H9 (cell line): Measurements from ENCODE around the gene TMED10. TPM values are rescaled to one million over a fixed set of nuclear protein-coding genes. Genes with fewer than 3 reads are reported as not detected.

Experiments used
- DNase-seq: peaks from one replicate; pipeline ENCODE4 v3.0.0-alpha.2; 2017
- H2AFZ ChIP-seq: one replicate; pipeline ENCODE4 v1.6.1; 2013; ENCODE audit warnings: mild to moderate bottlenecking, low read length, control low read depth, moderate library complexity
- H2AK5ac ChIP-seq: 2 replicates; pipeline ENCODE4 v1.6.1; 2013; ENCODE audit warnings: low read length, control low read depth, mixed read lengths; ENCODE audit not compliant: insufficient read length
- H2BK120ac ChIP-seq: one replicate; pipeline ENCODE4 v1.6.1; 2013; ENCODE audit warnings: low read depth, mild to moderate bottlenecking, low read length, control low read depth, inconsistent platforms; ENCODE audit not compliant: poor library complexity, severe bottlenecking
- H2BK12ac ChIP-seq: 2 replicates; pipeline ENCODE4 v1.6.1; 2013; ENCODE audit warnings: low read length, control low read depth, mixed read lengths, low read depth; ENCODE audit not compliant: insufficient read length
- H2BK15ac ChIP-seq: 2 replicates; pipeline ENCODE4 v1.6.1; 2013; ENCODE audit warnings: low read depth, low read length, control low read depth
- H2BK20ac ChIP-seq: one replicate; pipeline ENCODE4 v1.6.1; 2013; ENCODE audit warnings: low read depth, mild to moderate bottlenecking, low read length, control low read depth, inconsistent platforms; ENCODE audit not compliant: poor library complexity, severe bottlenecking
- H2BK5ac ChIP-seq: 2 replicates; pipeline ENCODE4 v1.6.1; 2013; ENCODE audit warnings: low read length, control low read depth, mixed read lengths; ENCODE audit not compliant: insufficient read length
- H3K14ac ChIP-seq: 2 replicates; pipeline ENCODE4 v1.6.1; 2013; ENCODE audit warnings: low read length, control low read depth; ENCODE audit not compliant: insufficient read depth
- H3K18ac ChIP-seq: 2 replicates; pipeline ENCODE4 v1.6.1; 2013; ENCODE audit warnings: low read depth, mild to moderate bottlenecking, mixed read lengths, low read length, control low read depth; ENCODE audit not compliant: insufficient read length
- H3K23ac ChIP-seq: 2 replicates; pipeline ENCODE4 v1.6.1; 2013; ENCODE audit warnings: low read length, control low read depth, mixed read lengths, low read depth; ENCODE audit not compliant: insufficient read length
- H3K23me2 ChIP-seq: 2 replicates; pipeline ENCODE4 v1.6.1; 2013; ENCODE audit warnings: low read depth, mild to moderate bottlenecking, mixed read lengths, low read length, control low read depth; ENCODE audit not compliant: insufficient read length, poor library complexity, severe bottlenecking
- H3K27ac ChIP-seq: 2 replicates; pipeline ENCODE4 v1.5.1; 2013; ENCODE audit warnings: low read length, control low read depth, mixed read lengths, low read depth; ENCODE audit not compliant: insufficient read length
- H3K27me3 ChIP-seq: 2 replicates; pipeline ENCODE4 v1.6.1; 2013; ENCODE audit warnings: low read length, control low read depth, inconsistent platforms; ENCODE audit not compliant: insufficient read depth
- H3K4ac ChIP-seq: 2 replicates; pipeline ENCODE4 v1.6.1; 2013; ENCODE audit warnings: low read depth, mild to moderate bottlenecking, control low read depth, inconsistent platforms, low read length, moderate library complexity
- H3K4me1 ChIP-seq: 2 replicates; pipeline ENCODE4 v1.6.1; 2013; ENCODE audit warnings: low read length, control low read depth, inconsistent platforms; ENCODE audit not compliant: insufficient read depth
- H3K4me2 ChIP-seq: 2 replicates; pipeline ENCODE4 v1.6.1; 2013; ENCODE audit warnings: low read length, control low read depth, mixed read lengths; ENCODE audit not compliant: insufficient read length, insufficient read depth
- H3K56ac ChIP-seq: 2 replicates; pipeline ENCODE4 v1.6.1; 2013; ENCODE audit warnings: low read depth, mild to moderate bottlenecking, mixed read lengths, low read length, control low read depth; ENCODE audit not compliant: insufficient read length
- H3K79me1 ChIP-seq: 2 replicates; pipeline ENCODE4 v1.6.1; 2013; ENCODE audit warnings: low read depth, mild to moderate bottlenecking, moderate library complexity, low read length, control low read depth, inconsistent platforms; ENCODE audit not compliant: insufficient read depth, poor library complexity, severe bottlenecking
- H3K79me2 ChIP-seq: 2 replicates; pipeline ENCODE4 v1.6.1; 2013; ENCODE audit warnings: low read length, control low read depth, inconsistent platforms; ENCODE audit not compliant: insufficient read depth
- H3K9ac ChIP-seq: 2 replicates; pipeline ENCODE4 v1.6.1; 2013; ENCODE audit warnings: low read length, control low read depth, mixed read lengths; ENCODE audit not compliant: insufficient read length; ENCODE audit errors: extremely low read depth
- H3K9me3 ChIP-seq: one replicate; pipeline ENCODE4 v1.6.1; 2013; ENCODE audit warnings: low read depth, low read length, inconsistent platforms; ENCODE audit not compliant: control insufficient read depth
- H3T11ph ChIP-seq: one replicate; pipeline ENCODE4 v1.6.1; 2013; ENCODE audit warnings: mild to moderate bottlenecking, low read length, control low read depth, inconsistent platforms
- H4K20me1 ChIP-seq: one replicate; pipeline ENCODE4 v1.6.1; 2013; ENCODE audit not compliant: control insufficient read depth, insufficient read length, insufficient read depth
- H4K5ac ChIP-seq: 2 replicates; pipeline ENCODE4 v1.6.1; 2013; ENCODE audit warnings: low read depth, mild to moderate bottlenecking, mixed read lengths, low read length, control low read depth; ENCODE audit not compliant: insufficient read length
- H4K8ac ChIP-seq: replicated peaks from 2 replicates; pipeline ENCODE4 v1.6.1; 2013; ENCODE audit warnings: low read length, control low read depth, mixed read lengths, low read depth; ENCODE audit not compliant: insufficient read length
- H4K91ac ChIP-seq: 2 replicates; pipeline ENCODE4 v1.6.1; 2013; ENCODE audit warnings: low read depth, mild to moderate bottlenecking, moderate library complexity, mixed read lengths, low read length, control low read depth; ENCODE audit not compliant: insufficient read length
- H3K27ac Mint-ChIP-seq, 3 experiments: 2 replicates in 2 of 3; 3 replicates in 1 of 3; pipeline ENCODE4 v1.8.0; 2020 to 2021; ENCODE audit warnings: mixed read lengths in 3 of 3, mild to moderate bottlenecking in 1 of 3, moderate library complexity in 1 of 3
- H3K27me3 Mint-ChIP-seq: 2 replicates; pipeline ENCODE4 v1.8.0; 2021; ENCODE audit warnings: low read depth, mild to moderate bottlenecking, moderate library complexity, mixed read lengths
- H3K36me3 Mint-ChIP-seq, 3 experiments: 2 replicates in 2 of 3; 3 replicates in 1 of 3; pipeline ENCODE4 v1.8.0; 2020 to 2021; ENCODE audit warnings: low read depth in 3 of 3, mixed read lengths in 3 of 3; ENCODE audit not compliant: insufficient read depth in 1 of 3
- H3K4me1 Mint-ChIP-seq, 2 experiments: 2 replicates each; pipeline ENCODE4 v1.8.0; 2020; ENCODE audit warnings: mixed read lengths in 2 of 2
- H3K4me3 Mint-ChIP-seq, 2 experiments: 2 replicates in 1 of 2; 3 replicates in 1 of 2; pipeline ENCODE4 v1.8.0; 2020 to 2021; ENCODE audit warnings: mild to moderate bottlenecking in 2 of 2, mixed read lengths in 2 of 2, moderate library complexity in 1 of 2
- H3K9me3 Mint-ChIP-seq, 2 experiments: 2 replicates in 1 of 2; 3 replicates in 1 of 2; pipeline ENCODE4 v1.8.0; 2020; ENCODE audit warnings: mild to moderate bottlenecking in 2 of 2, mixed read lengths in 2 of 2, moderate library complexity in 1 of 2
- WGBS: extraction: QIAGEN DNeasy Blood & Tissue Kit; methylation state at CpG from one replicate; pipeline ENCODE4 v1.1.7; 2013; ENCODE audit warnings: missing lambda C conversion rate, low lambda C conversion rate, mixed read lengths; ENCODE audit not compliant: insufficient read length; ENCODE audit errors: extremely low coverage; 5-methylcytosine and 5-hydroxymethylcytosine counted together
- total RNA-seq: library from RNA; stranded (reverse); gene quantifications from 2 replicates; pipeline ENCODE4 v1.2.1, GENCODE V29; 2021
- TF ChIP-seq, protein P1 (sequence below): fragments of 200-600 bp; sonication (generic); conservative IDR thresholded peaks from 3 replicates; pipeline ENCODE4 v1.8.0; 2021; ENCODE audit warnings: antibody characterized with exemption, mild to moderate bottlenecking

TMED10 gene
- total RNA-seq, 1 experiment from 2014 or later = 176 TPM

GRCh38 chr14:75126679-75127473 is 49.5 kb downstream of the TMED10 start, which contains the start of gene NEK9:
Gene NEK9 (minus strand): TSS chr14:75127048. CDS start chr14:75126921, 127 bp downstream.
- H2BK12ac ChIP-seq = no peak within 1 kb of the TSS
- H3K4me1 ChIP-seq = no peaks in the 10 kb centered on the region
- no peak within 1 kb of the TSS for H2BK5ac ChIP-seq
- H3T11ph ChIP-seq = no peak within 1 kb of the TSS
- peak within 1 kb of the TSS; percentile 92 for H3K14ac ChIP-seq
- H3K9ac ChIP-seq = peak within 1 kb of the TSS; percentile 70
- H2BK15ac ChIP-seq = no peak within 1 kb of the TSS
- no peak within 1 kb of the TSS for H2AK5ac ChIP-seq
- peak within 1 kb of the TSS; percentile 8 for H4K5ac ChIP-seq
- H3K9me3 ChIP-seq = no peaks in the 10 kb centered on the region
- peaks cover 12 to 21% of the 10 kb centered on the region in 2 experiments for H3K4me1 Mint-ChIP-seq
- H2BK120ac ChIP-seq = no peak within 1 kb of the TSS
- no peak within 1 kb of the TSS for H3K56ac ChIP-seq
- H4K91ac ChIP-seq = no peak within 1 kb of the TSS
- H4K8ac ChIP-seq = no peak within 1 kb of the TSS
- peak; percentile 77 for DNase-seq
- H3K27ac ChIP-seq = no peak within 1 kb of the TSS
- H3K4me2 ChIP-seq = peak within 1 kb of the TSS; percentile 86
- peaks cover 3 to 9% (median 3%) of the 10 kb centered on the region in 3 experiments; a peak in 5 of 7 replicates for H3K36me3 Mint-ChIP-seq
- no peaks in the 10 kb centered on the region for H3K27me3 ChIP-seq
- no peak within 1 kb of the TSS for H2BK20ac ChIP-seq
- peak within 1 kb of the TSS; percentile 84 for H3K18ac ChIP-seq
- H3K23ac ChIP-seq = no peak within 1 kb of the TSS
- peaks cover 2% of the 10 kb centered on the region for H3K23me2 ChIP-seq
- no peaks in the 10 kb centered on the region for H3K79me1 ChIP-seq
- H3K27ac Mint-ChIP-seq = peak within 1 kb of the TSS; percentile 86 to 98 (median 90)
- H2AFZ ChIP-seq = no peak within 1 kb of the TSS
- H4K20me1 ChIP-seq = no peaks in the 10 kb centered on the region
- no CpG with 5 or more reads among the region's 76 CpGs for WGBS
- no peaks in the 10 kb centered on the region for H3K27me3 Mint-ChIP-seq
- H3K9me3 Mint-ChIP-seq = no peaks in the 10 kb centered on the region
- TF ChIP-seq, protein P1, sequence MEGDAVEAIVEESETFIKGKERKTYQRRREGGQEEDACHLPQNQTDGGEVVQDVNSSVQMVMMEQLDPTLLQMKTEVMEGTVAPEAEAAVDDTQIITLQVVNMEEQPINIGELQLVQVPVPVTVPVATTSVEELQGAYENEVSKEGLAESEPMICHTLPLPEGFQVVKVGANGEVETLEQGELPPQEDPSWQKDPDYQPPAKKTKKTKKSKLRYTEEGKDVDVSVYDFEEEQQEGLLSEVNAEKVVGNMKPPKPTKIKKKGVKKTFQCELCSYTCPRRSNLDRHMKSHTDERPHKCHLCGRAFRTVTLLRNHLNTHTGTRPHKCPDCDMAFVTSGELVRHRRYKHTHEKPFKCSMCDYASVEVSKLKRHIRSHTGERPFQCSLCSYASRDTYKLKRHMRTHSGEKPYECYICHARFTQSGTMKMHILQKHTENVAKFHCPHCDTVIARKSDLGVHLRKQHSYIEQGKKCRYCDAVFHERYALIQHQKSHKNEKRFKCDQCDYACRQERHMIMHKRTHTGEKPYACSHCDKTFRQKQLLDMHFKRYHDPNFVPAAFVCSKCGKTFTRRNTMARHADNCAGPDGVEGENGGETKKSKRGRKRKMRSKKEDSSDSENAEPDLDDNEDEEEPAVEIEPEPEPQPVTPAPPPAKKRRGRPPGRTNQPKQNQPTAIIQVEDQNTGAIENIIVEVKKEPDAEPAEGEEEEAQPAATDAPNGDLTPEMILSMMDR = no peak
- H3K4ac ChIP-seq = no peak within 1 kb of the TSS; the same call in 1 of the 2 replicates
- no peaks in the 10 kb centered on the region for H3K79me2 ChIP-seq
- H3K4me3 Mint-ChIP-seq = peak within 1 kb of the TSS; percentile 92 to 93
